Left kidney (tissue), 8 donors: ENCODE data around the gene ZNF280D. TPM values are rescaled to one million over a fixed set of nuclear protein-coding genes. Genes with fewer than 3 reads are reported as not detected.
"Not testable (repeated sequence)": the region's sequence is repeated elsewhere in the genome, so short reads cannot be mapped to it uniquely, and the experiment has no call there.

Source experiments
- DNase-seq: peaks from one replicate; pipeline ENCODE4 v3.0.0-alpha.2; 2013
- long read RNA-seq, 8 donors: transcript quantifications; one replicate each; lab custom pipeline, GENCODE V29; 2026
- polyA plus RNA-seq: library from polyadenylated mRNA; unstranded; fragments of 120-200 nt; gene quantifications from one replicate; pipeline ENCODE4 v1.2.1, GENCODE V29; 2013; ENCODE audit not compliant: insufficient read length

The ZNF280D gene
- 61.2 TPM for polyA plus RNA-seq
- long read RNA-seq, donor 1 = 0 reads
- long read RNA-seq, donor 2, partial matches to known transcripts = 5 of 9 reads
- long read RNA-seq, donor 2, other reads (novel, unspliced or antisense) = 0 of 9 reads
- long read RNA-seq, donor 3, partial matches to known transcripts = 0 of 4 reads
- long read RNA-seq, donor 3, other reads (novel, unspliced or antisense) = 0 of 4 reads
- long read RNA-seq, donor 4 = 0 reads
- long read RNA-seq, donor 5, partial matches to known transcripts = 5 of 8 reads
- long read RNA-seq, donor 5, other reads (novel, unspliced or antisense) = 0 of 8 reads
- long read RNA-seq, donor 6, partial matches to known transcripts = 0 of 2 reads
- long read RNA-seq, donor 6, other reads (novel, unspliced or antisense) = 0 of 2 reads
- long read RNA-seq, donor 7, full-length matches to known transcripts = 10 of 15 reads
- long read RNA-seq, donor 7, partial matches to known transcripts = 5 of 15 reads
- long read RNA-seq, donor 7, other reads (novel, unspliced or antisense) = 0 of 15 reads
- long read RNA-seq, donor 8, partial matches to known transcripts = 0 of 1 reads
- long read RNA-seq, donor 8, other reads (novel, unspliced or antisense) = 0 of 1 reads

- peak; percentile 88 for DNase-seq
Measured at GRCh38 chr15:56733136-56734012, at the start of gene ZNF280D. Gene ZNF280D, minus strand, starts transcription at chr15:56733509. Its CDS starts 26,400 bp downstream, at chr15:56707109.

GRCh38 chr15:56782306-56782705 is 49.0 kb upstream of the ZNF280D start:
- no peak for DNase-seq

DNA sequence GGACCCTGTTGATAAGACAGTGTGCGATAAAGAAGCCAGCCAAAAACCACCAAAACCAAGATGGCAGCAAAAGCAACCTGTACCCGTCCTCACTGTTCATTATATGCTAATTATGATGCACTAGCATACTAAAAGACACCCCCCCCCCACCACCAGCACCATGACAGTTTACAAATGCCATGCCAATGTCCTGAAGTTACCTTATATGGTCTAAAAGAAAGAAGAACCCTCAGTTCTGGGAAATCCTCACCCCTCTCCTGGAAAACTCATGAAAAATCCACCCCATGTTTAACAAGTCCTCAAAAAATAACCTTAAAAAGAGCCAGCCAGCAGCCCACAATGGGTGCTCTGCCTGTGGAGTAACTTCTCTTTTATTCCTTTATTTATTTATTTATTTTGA is 48.4 kb upstream of the ZNF280D start:
- DNase-seq = no peak

GRCh38 chr15:56780102-56780725 is 46.9 kb upstream of the ZNF280D start:
- DNase-seq = not testable (repeated sequence)

DNA sequence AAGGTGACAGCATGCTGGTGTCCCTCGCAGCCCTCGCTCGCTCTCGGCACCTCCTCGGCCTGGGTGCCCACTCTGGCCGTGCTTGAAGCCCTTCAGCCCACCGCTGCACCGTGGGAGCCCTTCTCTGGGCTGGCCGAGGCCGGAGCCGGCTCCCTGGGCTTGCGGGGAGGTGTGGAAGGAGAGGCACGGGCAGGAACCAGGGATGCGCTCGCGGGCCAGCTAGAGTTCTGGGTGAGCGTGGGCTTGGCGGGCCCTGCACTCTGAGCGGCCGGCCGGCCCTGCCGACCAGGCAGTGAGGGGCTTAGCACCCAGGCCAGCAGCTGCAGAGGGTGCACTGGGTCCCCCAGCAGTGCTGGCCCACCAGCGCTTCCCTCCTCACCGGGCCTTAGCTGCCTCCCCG is 46.1 kb upstream of the ZNF280D start:
- not testable (repeated sequence) for DNase-seq

DNA sequence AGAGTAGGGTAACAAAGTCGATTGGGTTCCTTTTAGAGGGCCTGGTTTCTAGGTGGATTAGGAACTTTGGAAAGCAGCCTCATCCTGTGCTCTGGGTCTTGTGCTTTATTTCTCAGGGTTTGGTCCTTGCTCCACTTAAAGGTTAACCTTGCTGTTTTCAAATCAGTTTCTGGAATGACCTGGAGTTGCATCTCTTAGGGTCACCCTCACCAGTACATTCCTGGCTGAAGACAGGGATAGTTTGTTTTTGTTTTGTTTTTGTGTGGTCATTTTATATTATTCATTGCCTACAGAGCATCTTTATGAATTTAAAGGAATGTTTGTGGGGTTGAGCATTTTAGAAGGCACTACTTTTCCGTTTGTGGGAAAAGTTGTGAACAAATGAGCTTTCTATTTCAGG is 45.5 kb upstream of the ZNF280D start:
- DNase-seq = no peak

DNA sequence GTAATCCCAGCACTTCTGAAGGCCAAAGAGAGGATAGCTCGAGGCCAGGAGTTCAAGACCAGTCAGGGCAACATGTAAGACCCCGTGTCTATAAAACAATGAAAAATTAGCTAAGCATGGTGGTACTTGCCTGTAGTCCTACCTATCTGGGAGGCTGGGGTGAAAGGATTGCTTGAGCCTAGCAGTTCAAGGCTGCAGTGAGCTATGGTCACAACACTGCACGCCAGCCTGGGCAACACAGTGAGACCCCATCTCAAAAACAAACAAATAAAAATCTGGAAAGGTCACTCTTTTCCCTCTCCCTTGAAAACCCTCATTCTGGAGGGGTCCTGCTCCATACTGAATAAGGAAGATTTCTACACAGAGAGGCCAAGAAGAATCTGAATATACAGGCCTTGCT is 43.5 kb upstream of the ZNF280D start:
- DNase-seq = no peak

DNA sequence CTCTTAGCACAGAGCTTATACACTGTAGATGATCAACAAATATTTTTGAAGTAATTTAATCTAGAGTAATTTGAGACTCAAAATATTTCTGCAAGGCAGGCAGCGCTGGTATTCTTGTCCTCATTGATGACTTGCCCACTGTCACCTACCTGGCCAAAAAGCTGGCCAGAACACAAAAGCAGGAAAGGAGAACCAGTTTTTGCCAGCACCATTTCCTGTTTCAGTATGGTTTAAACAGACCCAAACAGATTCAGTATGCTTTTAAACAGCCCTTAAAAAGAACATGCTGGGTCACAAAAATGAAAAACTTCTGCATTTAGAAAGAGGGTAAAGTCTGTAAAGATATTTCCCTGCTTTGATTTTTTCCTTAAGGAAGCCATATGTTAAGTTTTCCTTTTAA is 42.3 kb upstream of the ZNF280D start:
- DNase-seq = no peak

- DNase-seq = no peak
Measured at GRCh38 chr15:56774356-56774755, 41.0 kb upstream of the ZNF280D start.

- peak; percentile 3 for DNase-seq
Measured at GRCh38 chr15:56772868-56773639, 39.7 kb upstream of the ZNF280D start.

DNA sequence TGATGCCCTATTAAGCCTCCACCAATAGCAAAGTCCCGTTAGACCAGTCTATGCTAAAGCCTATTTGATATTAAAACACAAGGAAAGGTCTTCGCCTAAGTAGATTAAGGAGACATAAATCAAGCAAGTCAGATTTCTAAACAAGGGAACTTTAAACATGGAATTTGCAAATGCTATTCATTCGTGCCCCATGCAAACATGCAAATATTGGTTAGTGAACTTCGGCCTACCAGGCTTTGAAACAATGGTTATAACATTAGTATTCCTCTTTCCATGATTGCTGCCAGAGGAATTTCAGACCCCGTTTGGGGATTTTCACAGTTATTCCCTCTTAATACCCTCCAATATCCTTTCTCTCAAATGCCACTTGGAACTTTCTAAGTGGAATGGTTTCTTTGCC is 36.9 kb upstream of the ZNF280D start:
- no peak for DNase-seq

- DNase-seq = no peak
Measured at GRCh38 chr15:56767315-56767714, 34.0 kb upstream of the ZNF280D start.

- DNase-seq = no peak
Measured at GRCh38 chr15:56765251-56765650, 31.9 kb upstream of the ZNF280D start.

GRCh38 chr15:56763141-56763895 is 30.0 kb upstream of the ZNF280D start:
- DNase-seq = no peak

DNA sequence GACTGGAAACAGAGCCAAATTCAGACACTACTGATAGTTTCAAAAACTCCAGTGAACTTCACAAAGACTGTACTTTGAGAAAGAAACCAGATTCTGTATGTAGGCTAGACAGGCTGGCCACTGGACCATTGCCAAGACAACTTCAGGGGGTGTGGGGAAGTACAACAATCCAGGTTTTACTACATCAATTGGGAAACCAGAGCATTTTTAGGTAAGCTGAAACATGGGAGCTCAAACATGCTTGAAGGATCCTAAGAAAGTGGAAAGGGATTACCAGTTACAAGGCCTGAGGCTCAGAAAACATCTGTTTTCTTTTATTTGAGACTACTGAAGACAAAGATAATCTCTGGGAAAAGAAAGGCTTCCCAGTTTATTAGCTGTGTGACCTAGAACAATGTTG is 26.9 kb upstream of the ZNF280D start:
- DNase-seq = no peak

DNA sequence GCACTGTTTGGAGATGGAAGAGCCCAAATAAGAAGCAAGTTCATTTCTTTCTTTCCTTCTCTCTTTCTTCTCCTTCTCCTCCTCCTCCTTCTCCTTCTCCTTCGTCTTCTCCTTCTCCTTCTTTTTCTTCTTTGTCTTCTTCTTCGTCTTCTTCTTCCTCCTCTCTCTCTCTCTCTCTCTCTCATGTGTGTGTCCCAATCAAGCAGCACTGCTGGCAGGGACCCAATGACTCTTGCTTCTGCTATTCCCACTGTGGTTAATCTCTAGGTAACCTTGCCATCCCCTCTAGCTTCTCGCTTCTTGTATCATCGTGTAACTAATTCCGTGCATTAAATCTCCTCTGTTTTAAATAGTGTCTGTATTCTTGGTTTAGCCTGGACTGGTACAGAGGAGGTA is 26.1 kb upstream of the ZNF280D start:
- DNase-seq = no peak

DNA sequence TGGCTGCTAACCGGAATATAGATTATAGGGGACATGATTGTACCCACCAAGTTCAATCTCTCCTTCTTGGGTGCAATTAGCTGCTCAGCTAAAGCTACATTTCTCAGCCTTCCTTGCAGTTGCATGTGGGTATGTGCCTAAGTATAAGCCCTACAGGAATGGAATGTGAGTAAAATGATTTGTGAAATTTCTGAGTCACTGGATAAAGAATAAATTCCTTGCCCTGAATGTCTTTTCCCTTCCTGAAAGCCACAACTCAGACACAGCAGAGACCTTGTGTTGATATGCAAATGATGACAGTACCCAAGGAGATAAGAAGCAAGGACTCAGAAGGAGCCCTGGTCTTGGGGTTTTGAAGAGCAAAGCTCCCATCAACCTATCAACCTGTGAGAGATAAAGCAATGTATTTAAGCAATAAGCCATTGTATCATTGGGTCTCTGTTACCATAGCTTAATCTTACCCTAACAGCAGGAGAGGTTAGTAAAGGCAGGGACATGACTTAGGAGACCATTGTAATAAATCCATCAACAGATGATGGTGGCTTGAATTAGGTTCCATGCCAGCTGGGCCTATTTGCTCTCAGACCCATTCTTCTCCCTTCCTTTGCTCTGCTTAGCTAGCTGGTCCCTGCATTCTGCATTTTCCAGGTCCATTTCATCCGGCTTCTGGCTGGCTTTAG is 25.6 kb upstream of the ZNF280D start:
- no peak for DNase-seq

DNA sequence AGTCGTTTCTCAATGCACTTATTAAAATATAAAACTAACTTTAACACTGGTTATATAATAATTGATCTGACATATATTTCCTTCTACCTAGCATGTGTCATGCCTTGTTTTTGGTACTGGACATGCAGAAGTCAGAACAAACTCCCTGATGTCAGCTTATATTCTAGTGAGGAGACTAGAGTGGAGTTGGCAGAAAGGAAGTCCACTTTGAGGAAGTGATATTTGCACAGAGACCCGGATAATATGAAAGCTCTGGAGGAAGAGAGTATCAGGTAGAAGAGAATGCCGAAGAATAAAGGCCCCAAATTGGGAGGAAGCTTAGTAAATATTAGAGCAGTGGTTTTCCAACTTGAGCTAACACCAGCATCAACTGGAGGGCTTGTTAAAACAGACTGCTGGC is 24.6 kb upstream of the ZNF280D start:
- DNase-seq = no peak

DNA sequence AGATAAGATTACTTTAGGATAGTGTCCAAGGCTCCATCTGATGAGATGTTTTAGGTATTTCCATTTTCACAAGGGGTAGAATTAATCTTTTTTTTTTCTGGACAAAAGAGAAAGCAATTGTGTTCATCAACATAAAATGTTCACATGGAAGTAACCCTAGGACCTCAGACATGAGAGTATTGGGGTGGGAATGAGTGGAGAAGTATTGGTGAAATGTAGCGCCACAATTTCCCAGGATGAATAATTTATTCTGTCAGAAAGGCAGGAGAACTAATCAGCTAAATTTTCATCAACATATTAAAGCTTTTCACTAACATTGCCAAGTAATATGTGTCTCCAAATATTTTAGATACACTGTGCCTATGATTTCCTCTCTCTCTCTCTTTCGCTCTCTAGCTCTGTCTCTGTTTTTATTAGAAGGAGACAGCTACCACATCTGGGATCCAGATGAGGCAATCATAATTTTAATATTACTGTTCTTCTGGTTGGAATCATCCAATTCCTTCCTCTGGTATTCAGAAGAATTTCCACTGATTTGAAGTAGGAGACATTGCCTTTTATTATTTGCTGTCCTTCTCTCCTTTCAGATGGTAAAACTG is 21.6 kb upstream of the ZNF280D start:
- no peak for DNase-seq

- DNase-seq = no peak
Measured at GRCh38 chr15:56752986-56753385, 19.7 kb upstream of the ZNF280D start.
